Suprapubic skin (tissue), 4 donors: ENCODE data around the gene RASSF4. TPM values are rescaled to one million over a fixed set of nuclear protein-coding genes. Genes with fewer than 3 reads are reported as not detected.

Source experiments
- DNase-seq, 2 donors: peaks; one replicate each; pipeline ENCODE4 v3.0.0-alpha.2; 2019; ENCODE audit warnings: low spot score in 2 of 2
- H3K27ac ChIP-seq: fragments of 200-600 bp; sonication (generic); one replicate; pipeline ENCODE4 v1.5.1; 2019
- H3K27me3 ChIP-seq: fragments of 200-600 bp; sonication (generic); one replicate; pipeline ENCODE4 v1.5.1; 2019
- H3K36me3 ChIP-seq: fragments of 200-600 bp; sonication (generic); one replicate; pipeline ENCODE4 v1.5.1; 2019
- H3K4me1 ChIP-seq: fragments of 200-600 bp; sonication (generic); one replicate; pipeline ENCODE4 v1.5.1; 2019
- H3K4me3 ChIP-seq: fragments of 200-600 bp; sonication (generic); one replicate; pipeline ENCODE4 v1.5.1; 2019; ENCODE audit warnings: mild to moderate bottlenecking
- H3K9me3 ChIP-seq: fragments of 200-600 bp; sonication (generic); one replicate; pipeline ENCODE4 v1.5.1; 2019
- CTCF ChIP-seq, 2 donors: fragments of 200-600 bp in 1 of 2; fragments of 450-650 bp in 1 of 2; sonication (generic) in 1 of 2; IDR thresholded peaks; one replicate each; pipeline ENCODE4 v1.5.1; 2016 to 2019; ENCODE audit warnings: antibody characterized with exemption in 2 of 2, mild to moderate bottlenecking in 1 of 2, moderate library complexity in 1 of 2
- EP300 ChIP-seq: sonication (generic); formaldehyde crosslinking; IDR thresholded peaks from one replicate; pipeline ENCODE4 v1.6.1; 2017; ENCODE audit warnings: antibody characterized with exemption
- POLR2A ChIP-seq, 2 donors: fragments of 450-650 bp; IDR thresholded peaks; one replicate each; pipeline ENCODE4 v1.6.1; 2017; ENCODE audit warnings: antibody characterized with exemption in 2 of 2, mild to moderate bottlenecking in 2 of 2, moderate library complexity in 2 of 2
- POLR2AphosphoS5 ChIP-seq, 3 donors: sonication (generic); formaldehyde crosslinking; IDR thresholded peaks; one replicate each; pipeline ENCODE4 v1.6.1; 2017; ENCODE audit warnings: antibody characterized with exemption in 3 of 3
- WGBS: methylation state at CpG from one replicate; pipeline ENCODE4 v1.1.5; 2018; 5-methylcytosine and 5-hydroxymethylcytosine counted together
- total RNA-seq, 4 donors: library from RNA; depleted of rRNA; stranded (reverse); fragments of >200 nt; gene quantifications; one replicate each; pipeline ENCODE4 v1.1.0, GENCODE V29; 2016

The RASSF4 gene
- total RNA-seq, 4 donors from 2014 or later = 4.4 to 23.3 (median 12.9) TPM

GRCh38 chr10:44982496-44982895, 22.9 kb downstream of the RASSF4 start:
- peaks cover 50% of the 10 kb centered on the region for H3K4me1 ChIP-seq

GRCh38 chr10:44983066-44983894, 23.7 kb downstream of the RASSF4 start:
- Histone ChIP-seq H3K4me1 (peaks cover 44% of the 10 kb centered on the region), H3K9me3 (no peaks in the 10 kb centered on the region), H3K36me3 (peaks cover 16% of the 10 kb centered on the region), H3K27ac (no peak overlapping the region), H3K4me3 (no peak overlapping the region), H3K27me3 (no peaks in the 10 kb centered on the region)
- peak; percentile 58 to 69 for DNase-seq
- 90% methylated on average over 13 of the region's 13 CpGs for WGBS
- TF ChIP-seq CTCF (IDR thresholded peaks at IDR 0.05) (no peak), EP300 (no peak), POLR2A (IDR thresholded peaks at IDR 0.05) (no peak), POLR2AphosphoS5 (IDR thresholded peaks at IDR 0.05) (no peak)

More at GRCh38 chr10:44982496-44982895, 22.9 kb downstream of the RASSF4 start:
- no peak overlapping the region for H3K4me3 ChIP-seq
- H3K36me3 ChIP-seq = peaks cover 14% of the 10 kb centered on the region
- no peak for DNase-seq
- no peaks in the 10 kb centered on the region for H3K9me3 ChIP-seq
- H3K27ac ChIP-seq = no peak overlapping the region
- TF ChIP-seq CTCF (IDR thresholded peaks at IDR 0.05) (no peak), POLR2AphosphoS5 (IDR thresholded peaks at IDR 0.05) (no peak)
- 82% methylated on average over 1 of the region's 9 CpGs for WGBS
- no peaks in the 10 kb centered on the region for H3K27me3 ChIP-seq

DNA sequence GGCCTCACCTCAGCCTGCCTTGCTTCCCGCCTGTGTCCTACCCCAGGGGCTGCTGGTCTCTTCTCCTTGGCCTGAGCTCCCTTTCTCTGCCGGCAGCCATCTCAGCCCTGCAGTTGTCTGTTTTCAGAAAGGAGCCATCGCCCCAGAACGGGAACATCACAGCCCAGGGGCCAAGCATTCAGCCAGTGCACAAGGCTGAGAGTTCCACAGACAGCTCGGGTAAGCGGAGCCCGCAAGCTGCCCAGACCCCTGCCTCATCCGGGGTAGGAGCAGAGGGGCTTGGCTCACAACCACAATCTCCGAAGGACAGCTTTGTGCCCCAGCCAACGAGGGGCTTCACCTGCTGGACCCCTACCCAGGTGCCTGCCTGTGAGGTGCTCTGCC, 24.3 kb downstream of the RASSF4 start:
- H3K27ac ChIP-seq = no peak overlapping the region
- WGBS = 94% methylated on average over 8 of the region's 10 CpGs
- TF ChIP-seq EP300 (no peak), CTCF (IDR thresholded peaks at IDR 0.05) (no peak), POLR2A (IDR thresholded peaks at IDR 0.05) (no peak), POLR2AphosphoS5 (IDR thresholded peaks at IDR 0.05) (no peak)

GRCh38 chr10:44984671-44985101, 25.1 kb downstream of the RASSF4 start:
- H3K27ac ChIP-seq = no peak overlapping the region
- WGBS = 96% methylated on average over 15 of the region's 15 CpGs
- peaks cover 28% of the 10 kb centered on the region for H3K36me3 ChIP-seq
- H3K9me3 ChIP-seq = no peaks in the 10 kb centered on the region
- H3K27me3 ChIP-seq = no peaks in the 10 kb centered on the region
- TF ChIP-seq POLR2A (IDR thresholded peaks at IDR 0.05) (no peak), POLR2AphosphoS5 (IDR thresholded peaks at IDR 0.05) (no peak), EP300 (no peak), CTCF (IDR thresholded peaks at IDR 0.05) (no peak)
- no peak overlapping the region for H3K4me3 ChIP-seq
- peaks cover 30% of the 10 kb centered on the region for H3K4me1 ChIP-seq
- DNase-seq = peak; percentile 42 to 53

More for the DNA sequence above, 24.3 kb downstream of the RASSF4 start:
- H3K4me3 ChIP-seq = no peak overlapping the region
- peaks cover 20% of the 10 kb centered on the region for H3K36me3 ChIP-seq
- no peaks in the 10 kb centered on the region for H3K27me3 ChIP-seq
- peak; percentile 52 to 65 for DNase-seq
- peaks cover 37% of the 10 kb centered on the region for H3K4me1 ChIP-seq
- H3K9me3 ChIP-seq = no peaks in the 10 kb centered on the region

GRCh38 chr10:44985175-44985681, 25.6 kb downstream of the RASSF4 start:
- Histone ChIP-seq H3K27me3 (no peaks in the 10 kb centered on the region), H3K4me3 (no peak overlapping the region), H3K36me3 (peaks cover 29% of the 10 kb centered on the region), H3K9me3 (no peaks in the 10 kb centered on the region), H3K27ac (peak overlapping the region; percentile 37), H3K4me1 (peaks cover 24% of the 10 kb centered on the region)
- 73% methylated on average over 8 of the region's 9 CpGs for WGBS
- no peak for TF ChIP-seq POLR2A (IDR thresholded peaks at IDR 0.05)
- TF ChIP-seq EP300 = no peak
- TF ChIP-seq CTCF (IDR thresholded peaks at IDR 0.05) = no peak
- no peak for TF ChIP-seq POLR2AphosphoS5 (IDR thresholded peaks at IDR 0.05)
- peak; percentile 46 to 55 for DNase-seq
